Measurements from ENCODE around the gene ATXN2. TPM values are rescaled to one million over a fixed set of nuclear protein-coding genes. Genes with fewer than 3 reads are reported as not detected.
A peak's percentile ranks its signal among the peaks of the same experiment; 100 is the strongest.

The ATXN2 gene
- total and polyA plus RNA-seq, 10 donors, result 7.7 to 77.8 (median 56.8) TPM

- peaks cover 26 to 73% (median 57%) of the 10 kb centered on the region in 6 donors for H3K4me1 ChIP-seq
- H3K4me3 ChIP-seq, result no peak overlapping the region
- intact Hi-C loops (cut with DNase I; ENCODE audit: low total_unique reads), result no loop called here
- H3K9me3 ChIP-seq, result no peaks in the 10 kb centered on the region
- no peak for DNase-seq
- H3K27me3 ChIP-seq (replicated peaks in 1 of 7), result no peaks in the 10 kb centered on the region
- TF ChIP-seq POLR2A (IDR thresholded peaks at IDR 0.05), result no peak
- peak in 1 of 3 donors; percentile 43 for TF ChIP-seq POLR2AphosphoS5 (IDR thresholded peaks at IDR 0.05)
- peak; percentile 72 to 94 (median 87) for TF ChIP-seq CTCF (IDR thresholded peaks at IDR 0.05 in 8 of 11, conservative IDR thresholded peaks at IDR 0.05 in 3 of 11)
- H3K27ac ChIP-seq, result peak overlapping the region in 5 of 8 donors; percentile 26 to 95 (median 92)
- WGBS, 5 donors, result 21 to 29% (median 26%) methylated on average over 6 of the region's 6 CpGs
- H3K36me3 ChIP-seq, result peaks cover 8 to 100% (median 82%) of the 10 kb centered on the region in 6 donors
Measured at GRCh38 chr12:111451649-111452129, 147.4 kb downstream of the ATXN2 start.

GRCh38 chr12:111451232-111451631, 147.9 kb downstream of the ATXN2 start:
- Histone ChIP-seq H3K27me3 (replicated peaks in 1 of 7) (no peaks in the 10 kb centered on the region), H3K4me3 (no peak overlapping the region), H3K9me3 (no peaks in the 10 kb centered on the region), H3K4me1 (peaks cover 31 to 78% (median 62%) of the 10 kb centered on the region in 6 donors), H3K27ac (peak overlapping the region; percentile 4 to 95 (median 69)), H3K36me3 (peaks cover 8 to 100% (median 83%) of the 10 kb centered on the region in 6 donors)
- no peak for TF ChIP-seq CTCF (IDR thresholded peaks at IDR 0.05 in 8 of 11, conservative IDR thresholded peaks at IDR 0.05 in 3 of 11)
- no peak for TF ChIP-seq POLR2A (IDR thresholded peaks at IDR 0.05)
- TF ChIP-seq POLR2AphosphoS5 (IDR thresholded peaks at IDR 0.05), result no peak
- no peak for DNase-seq
- WGBS, 5 donors, result 37 to 48% (median 41%) methylated on average over 1 of the region's 1 CpG
- intact Hi-C loops (cut with DNase I; ENCODE audit: low total_unique reads), result no loop called here

GRCh38 chr12:111450676-111451075, 148.4 kb downstream of the ATXN2 start:
- Histone ChIP-seq H3K9me3 (no peaks in the 10 kb centered on the region), H3K27me3 (replicated peaks in 1 of 7) (no peaks in the 10 kb centered on the region), H3K27ac (peak overlapping the region; percentile 4 to 95 (median 69)), H3K36me3 (peaks cover 8 to 100% (median 79%) of the 10 kb centered on the region in 6 donors), H3K4me1 (peaks cover 36 to 82% (median 68%) of the 10 kb centered on the region in 6 donors), H3K4me3 (no peak overlapping the region)
- TF ChIP-seq POLR2AphosphoS5 (IDR thresholded peaks at IDR 0.05) (peak; percentile 27 to 59 (median 49)), CTCF (IDR thresholded peaks at IDR 0.05 in 8 of 11, conservative IDR thresholded peaks at IDR 0.05 in 3 of 11) (no peak)
- no peak for DNase-seq
- 81 to 99% (median 87%) methylated on average over 4 of the region's 4 CpGs for WGBS, 5 donors
- intact Hi-C loops (cut with DNase I; ENCODE audit: low total_unique reads), result no loop called here

- H3K36me3 ChIP-seq, result peaks cover 8 to 91% (median 65%) of the 10 kb centered on the region in 6 donors
- 58 to 72% (median 61%) methylated on average over 4 of the region's 4 CpGs for WGBS, 5 donors
Measured at GRCh38 chr12:111448846-111449790, 150.0 kb downstream of the ATXN2 start.

More at GRCh38 chr12:111448846-111449790, 150.0 kb downstream of the ATXN2 start:
- TF ChIP-seq CTCF (IDR thresholded peaks at IDR 0.05 in 8 of 11, conservative IDR thresholded peaks at IDR 0.05 in 3 of 11) (no peak), POLR2A (IDR thresholded peaks at IDR 0.05) (no peak)
- Histone ChIP-seq H3K27me3 (replicated peaks in 1 of 7) (no peaks in the 10 kb centered on the region), H3K4me3 (no peak overlapping the region), H3K4me1 (peaks cover 52 to 84% (median 79%) of the 10 kb centered on the region in 6 donors), H3K9me3 (no peaks in the 10 kb centered on the region), H3K27ac (peak overlapping the region; percentile 27 to 95 (median 84))
- DNase-seq, result no peak
- intact Hi-C loops (cut with DNase I; ENCODE audit: low total_unique reads), result no loop called here
